ENCODE data around the gene PLEKHA3. TPM values are rescaled to one million over a fixed set of nuclear protein-coding genes. Genes with fewer than 3 reads are reported as not detected.

Gene PLEKHA3
- total and polyA plus RNA-seq, 9 of the 15 experiments (the other 6 are each of a cell fraction or from before 2014, with no cell fraction given) = 2.3 to 23.4 (median 10.5) TPM

GRCh38 chr2:178450774-178451525 is 29.3 kb upstream of the PLEKHA3 start, which contains the start of the genes PJVK and PRKRA (continued):
- TF ChIP-seq E2F4 (CRISPR knock-in tag; IDR thresholded peaks at IDR 0.05; ENCODE audit: low read depth) = peak; percentile 69; the same call in 1 of the 2 replicates
- TF ChIP-seq CEBPG (CRISPR knock-in tag; IDR thresholded peaks at IDR 0.05) = no peak
- no peak for TF ChIP-seq CEBPG (tag; conservative IDR thresholded peaks at IDR 0.05 in 1 of 2, IDR thresholded peaks at IDR 0.05 in 1 of 2)
- TF ChIP-seq BRCA1 (IDR thresholded peaks at IDR 0.05) = no peak
- TF ChIP-seq BRCA1 (CRISPR knock-in tag; IDR thresholded peaks at IDR 0.05) = no peak
- peak; percentile 88 for TF ChIP-seq KDM5B (IDR thresholded peaks at IDR 0.05; ENCODE audit: insufficient replicate concordance, low read depth, low read length)
- peak; percentile 89 for TF ChIP-seq PML (IDR thresholded peaks at IDR 0.05; ENCODE audit: low read length)
- peak; percentile 8; the same call in 1 of the 2 replicates for TF ChIP-seq BMI1 (IDR thresholded peaks at IDR 0.05; ENCODE audit: low read length)
- peak; percentile 92 for TF ChIP-seq POLR2B (IDR thresholded peaks at IDR 0.05; ENCODE audit: low read depth, partially characterized antibody)
- TF ChIP-seq ZFP1 (CRISPR knock-in tag; IDR thresholded peaks at IDR 0.05) = no peak
- peak; percentile 86; the same call in 1 of the 2 replicates for TF ChIP-seq THAP12 (CRISPR knock-in tag; IDR thresholded peaks at IDR 0.05)
- no peak for TF ChIP-seq MTF1 (CRISPR knock-in tag; IDR thresholded peaks at IDR 0.05; ENCODE audit: borderline replicate concordance)
- peak; percentile 98 for TF ChIP-seq POLR2G (IDR thresholded peaks at IDR 0.05; ENCODE audit: low read depth, low read length)
- 0 out of 2 replicates have a peak, but pooled peaks have one; percentile 15 for TF ChIP-seq STAT6 (CRISPR knock-in tag; IDR thresholded peaks at IDR 0.05)
- no peak for TF ChIP-seq XRCC3 (IDR thresholded peaks at IDR 0.05)
- peak; percentile 82 for TF ChIP-seq PRDM10 (IDR thresholded peaks at IDR 0.05; ENCODE audit: partially characterized antibody)
